Mucosa of descending colon (tissue), 3 donors: ENCODE results near the gene WNK1. TPM values are rescaled to one million over a fixed set of nuclear protein-coding genes. Genes with fewer than 3 reads are reported as not detected.

ENCODE experiments used
- ATAC-seq: fragments of 200-7000 bp; cut with Tn5 transposase; one replicate; pipeline ENCODE4 v1.9.1; 2020; ENCODE audit warnings: mild to moderate bottlenecking, moderate library complexity
- DNase-seq, 3 donors: peaks; one replicate each; pipeline ENCODE4 v3.0.0-alpha.2; 2020
- H3K36me3 ChIP-seq: fragments of 200-600 bp; one replicate; pipeline ENCODE4 v1.8.0; 2021; ENCODE audit warnings: low read depth, mild to moderate bottlenecking
- H3K4me1 ChIP-seq: fragments of 200-600 bp; one replicate; pipeline ENCODE4 v1.8.0; 2021; ENCODE audit warnings: low read depth, mild to moderate bottlenecking
- H3K4me3 ChIP-seq: fragments of 200-600 bp; one replicate; pipeline ENCODE4 v1.8.0; 2021; ENCODE audit warnings: mild to moderate bottlenecking
- H3K9me3 ChIP-seq: fragments of 200-600 bp; one replicate; pipeline ENCODE4 v1.8.0; 2021; ENCODE audit warnings: mild to moderate bottlenecking
- intact Hi-C, 2 donors: fragments of 100-400 bp; cut with DNase I in 1 of 2; cut with micrococcal nuclease in 1 of 2; formaldehyde crosslinking; loops; one replicate each; pipeline versions ENCODE4 v1.11.0 to v1.11.1; 2022; cut with DNase I, micrococcal nuclease
- total RNA-seq, 3 donors: library from RNA; stranded (reverse); fragmentation: NEBNext Ultra II Directional in 2 of 3; extraction: Animal tissue kit (Norgen Biotek cat#: 25700) in 2 of 3; gene quantifications; one replicate each; pipeline versions ENCODE4 v1.2.1 to v1.2.4, GENCODE V29; 2021 to 2023
- TF ChIP-seq, protein P1 (sequence below): fragments of 200-600 bp; IDR thresholded peaks from one replicate; pipeline ENCODE4 v1.8.0; 2022; ENCODE audit warnings: antibody characterized with exemption, mild to moderate bottlenecking
- donor health status: DM: no; HTN: no; CAD: no; lungs with moderate emphysema.
- donor health status: DM: no; HTN: no; CAD: no.
- donor health status: DM: no; HTN: yes; CAD: no.

Gene WNK1
- total RNA-seq, 3 donors from 2014 or later = 84.0 to 155 (median 85.5) TPM

DNA sequence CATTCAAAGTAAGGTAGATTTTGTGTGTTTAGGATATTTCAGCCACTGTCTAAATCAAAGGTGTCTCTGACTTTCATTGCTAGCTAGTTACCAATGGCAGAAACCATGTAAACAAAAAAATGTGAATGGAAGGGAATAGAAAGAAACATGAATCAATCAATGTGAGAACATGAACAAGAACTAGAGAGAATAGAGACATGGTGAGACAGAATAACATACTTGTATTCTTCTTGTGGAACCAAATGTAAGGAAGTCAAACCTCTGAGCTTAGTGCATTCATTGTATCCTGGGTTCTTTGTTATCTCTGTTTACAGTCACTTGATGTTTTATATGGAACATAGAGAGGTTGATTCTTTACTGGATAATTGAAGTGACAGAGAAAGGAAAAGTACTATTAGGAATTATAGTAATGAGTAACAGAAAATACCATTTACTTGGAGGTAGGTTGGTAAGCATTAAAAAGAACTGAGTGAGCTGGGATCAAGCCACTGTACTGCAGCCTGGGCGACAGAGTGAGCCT lies 2.6 kb upstream of the WNK1 start:
- Histone ChIP-seq H3K4me3 (no peak overlapping the region), H3K9me3 (no peaks in the 10 kb centered on the region), H3K4me1 (peaks cover 5% of the 10 kb centered on the region), H3K36me3 (no peaks in the 10 kb centered on the region)
- TF ChIP-seq, protein P1, sequence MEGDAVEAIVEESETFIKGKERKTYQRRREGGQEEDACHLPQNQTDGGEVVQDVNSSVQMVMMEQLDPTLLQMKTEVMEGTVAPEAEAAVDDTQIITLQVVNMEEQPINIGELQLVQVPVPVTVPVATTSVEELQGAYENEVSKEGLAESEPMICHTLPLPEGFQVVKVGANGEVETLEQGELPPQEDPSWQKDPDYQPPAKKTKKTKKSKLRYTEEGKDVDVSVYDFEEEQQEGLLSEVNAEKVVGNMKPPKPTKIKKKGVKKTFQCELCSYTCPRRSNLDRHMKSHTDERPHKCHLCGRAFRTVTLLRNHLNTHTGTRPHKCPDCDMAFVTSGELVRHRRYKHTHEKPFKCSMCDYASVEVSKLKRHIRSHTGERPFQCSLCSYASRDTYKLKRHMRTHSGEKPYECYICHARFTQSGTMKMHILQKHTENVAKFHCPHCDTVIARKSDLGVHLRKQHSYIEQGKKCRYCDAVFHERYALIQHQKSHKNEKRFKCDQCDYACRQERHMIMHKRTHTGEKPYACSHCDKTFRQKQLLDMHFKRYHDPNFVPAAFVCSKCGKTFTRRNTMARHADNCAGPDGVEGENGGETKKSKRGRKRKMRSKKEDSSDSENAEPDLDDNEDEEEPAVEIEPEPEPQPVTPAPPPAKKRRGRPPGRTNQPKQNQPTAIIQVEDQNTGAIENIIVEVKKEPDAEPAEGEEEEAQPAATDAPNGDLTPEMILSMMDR = no peak
- intact Hi-C loops = loop anchor here in 1 of 2 donors (10.0 kb wide), 2 partner anchors 55 to 175 kb away; no protein-coding TSS in a partner anchor
- no peak for ATAC-seq
- DNase-seq = no peak

DNA sequence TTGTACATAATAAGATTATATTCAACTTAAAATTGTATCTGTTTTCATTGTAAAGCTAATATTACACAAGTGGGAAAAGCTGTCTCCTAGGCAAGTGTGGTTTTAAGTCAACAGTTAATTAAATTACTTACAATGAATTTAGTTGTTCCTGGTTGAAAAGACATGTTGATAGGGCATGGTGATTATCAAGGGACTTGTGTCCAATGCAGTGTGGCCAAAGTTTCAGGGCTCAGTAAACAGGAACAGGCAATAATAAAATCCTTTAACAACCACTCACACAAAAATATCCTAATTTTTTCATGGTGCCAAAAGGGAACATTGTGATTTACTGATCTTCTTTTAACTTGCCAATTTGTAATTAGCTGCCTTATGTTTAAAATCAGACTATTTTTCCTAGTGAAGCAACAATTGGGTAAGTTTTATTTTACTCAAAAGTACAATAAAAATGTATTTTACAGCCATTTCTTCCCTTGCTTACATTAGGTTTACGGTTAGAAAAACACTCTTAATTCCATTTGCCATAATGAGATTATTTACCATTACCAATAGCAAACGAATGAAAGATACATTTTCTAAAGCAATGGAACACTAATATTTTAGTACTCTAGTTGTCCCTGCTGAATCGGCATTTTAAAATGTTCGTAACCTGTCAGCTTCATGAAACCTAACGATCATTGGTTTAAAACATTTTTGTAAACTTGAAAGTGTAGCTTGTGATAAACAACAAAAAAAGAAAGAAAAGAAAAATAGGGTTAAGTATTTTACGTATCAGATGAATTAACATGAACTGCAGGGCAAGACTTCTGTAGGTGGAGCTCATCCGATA lies 1.8 kb upstream of the WNK1 start:
- peaks cover 8% of the 10 kb centered on the region for H3K4me1 ChIP-seq
- no peak for ATAC-seq
- no peak overlapping the region for H3K4me3 ChIP-seq
- H3K9me3 ChIP-seq = no peaks in the 10 kb centered on the region
- intact Hi-C loops = loop anchor here in 1 of 2 donors (10.0 kb wide), 2 partner anchors 54 to 176 kb away; no protein-coding TSS in a partner anchor
- no peak for DNase-seq
- H3K36me3 ChIP-seq = no peaks in the 10 kb centered on the region
- TF ChIP-seq, protein P1 = no peak

DNA sequence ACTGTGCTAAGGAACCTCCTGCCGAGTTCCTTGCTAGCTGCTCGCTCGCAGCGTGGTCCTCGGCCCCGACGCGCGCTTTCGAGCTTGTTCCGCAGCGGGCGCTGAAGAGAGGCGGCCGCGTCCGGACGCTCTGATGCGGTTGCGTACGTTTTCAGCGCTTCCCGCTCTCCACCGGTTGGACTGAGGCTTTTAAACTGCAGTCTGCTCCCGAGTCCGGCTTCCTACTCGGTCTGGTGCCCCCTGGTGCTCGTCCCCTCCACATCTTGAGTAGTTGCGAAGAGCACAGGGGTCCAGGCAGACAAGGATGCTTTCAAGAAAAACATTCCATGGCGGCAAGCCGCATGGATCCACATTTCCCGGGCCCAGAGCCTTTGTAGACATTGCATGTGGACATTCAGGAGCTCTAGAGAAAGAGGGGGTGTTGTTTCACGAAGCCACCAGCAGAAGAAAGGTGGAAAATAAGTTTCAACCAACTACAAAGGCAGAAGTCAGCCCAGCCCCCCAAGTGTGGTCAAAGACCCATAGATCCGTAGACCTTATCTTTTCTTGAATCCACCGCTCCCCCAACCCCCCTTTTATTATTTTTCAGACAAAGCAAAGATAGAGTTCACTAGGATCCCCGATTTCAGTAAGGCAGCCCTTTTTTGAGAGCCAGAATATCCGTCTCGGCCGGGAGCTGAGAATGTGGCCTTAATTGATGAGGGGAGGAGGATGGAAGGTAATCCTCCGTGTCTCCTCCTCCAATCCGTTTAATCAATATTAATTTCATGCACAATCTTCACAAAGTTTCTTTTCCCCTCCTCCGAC lies 984 bp upstream of the WNK1 start:
- intact Hi-C loops = loop anchor here in 1 of 2 donors (10.0 kb wide), 2 partner anchors 53 to 177 kb away; no protein-coding TSS in a partner anchor
- ATAC-seq = peak; percentile 66

DNA sequence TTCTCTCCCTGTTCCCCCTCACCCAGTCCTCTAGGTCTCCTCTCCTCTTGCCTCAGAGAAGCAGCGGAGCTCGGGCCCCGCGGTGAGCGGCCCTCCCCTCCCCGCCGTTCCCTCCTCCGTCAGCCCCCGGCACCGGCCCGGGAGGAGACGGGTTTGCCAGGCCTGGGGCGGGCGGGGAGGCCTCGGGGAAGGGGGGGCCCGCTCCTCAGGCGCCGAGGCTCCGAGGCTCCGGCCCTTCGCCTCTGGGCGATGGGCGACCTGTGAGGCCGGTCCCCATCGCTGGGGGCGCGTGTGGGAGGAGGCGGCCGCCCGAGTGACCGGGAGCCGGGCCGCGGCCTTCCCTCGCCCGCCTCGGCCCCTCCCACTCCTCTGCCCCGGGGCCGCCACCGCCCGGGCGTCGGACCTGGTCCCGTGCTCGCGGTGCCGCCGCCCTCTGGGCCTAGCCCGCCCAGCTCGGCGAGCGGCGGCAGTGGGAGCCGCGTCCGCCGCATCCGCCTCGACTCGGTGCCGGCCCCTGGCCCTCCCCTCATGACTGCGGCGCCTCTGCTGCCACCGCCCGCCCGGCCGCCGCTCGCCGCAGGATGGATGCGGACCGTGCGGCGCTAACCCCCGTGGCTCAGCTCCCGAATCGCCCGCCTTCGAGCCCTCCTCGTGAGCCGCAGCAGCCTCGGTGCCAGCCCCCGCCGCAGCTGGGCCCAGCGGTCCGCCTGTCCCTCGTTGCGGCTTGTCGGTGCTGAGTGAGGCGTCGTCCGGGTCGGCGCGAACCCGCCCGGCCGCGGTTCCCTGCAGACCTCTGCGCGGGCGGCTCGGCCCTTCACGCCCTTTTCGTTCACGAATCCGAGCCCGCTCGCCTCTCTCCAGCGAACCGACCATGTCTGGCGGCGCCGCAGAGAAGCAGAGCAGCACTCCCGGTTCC lies 574 bp downstream of the WNK1 start:
- Histone ChIP-seq H3K36me3 (no peaks in the 10 kb centered on the region), H3K4me1 (peaks cover 16% of the 10 kb centered on the region), H3K9me3 (no peaks in the 10 kb centered on the region), H3K4me3 (peak overlapping the region; percentile 82)
- peak; percentile 56 to 81 (median 75) for DNase-seq
- TF ChIP-seq, protein P1 = no peak
- intact Hi-C loops = loop anchor here in 1 of 2 donors (10.0 kb wide), 2 partner anchors 52 to 178 kb away; no protein-coding TSS in a partner anchor
- ATAC-seq = peak; percentile 71

More for the DNA sequence above, 984 bp upstream of the WNK1 start:
- TF ChIP-seq, protein P1 = peak; percentile 64
- peak; percentile 91 to 95 (median 93) for DNase-seq
- H3K4me3 ChIP-seq = no peak overlapping the region
- no peaks in the 10 kb centered on the region for H3K36me3 ChIP-seq
- H3K9me3 ChIP-seq = no peaks in the 10 kb centered on the region
- H3K4me1 ChIP-seq = peaks cover 12% of the 10 kb centered on the region
